Fibroblast of pulmonary artery (primary cell): ENCODE results near the gene RGS6.

Source experiments
- DNase-seq: peaks from one replicate; pipeline ENCODE4 v3.0.0-alpha.2; 2010; ENCODE audit warnings: low read depth
- H3K4me3 ChIP-seq: replicated peaks from 2 replicates; pipeline ENCODE4 v1.5.1; 2011; ENCODE audit warnings: low read depth, mild to moderate bottlenecking, control low read depth, low read length, moderate library complexity
- CTCF ChIP-seq: IDR thresholded peaks from 2 replicates; pipeline ENCODE4 v1.5.1; 2011; ENCODE audit warnings: mild to moderate bottlenecking, control low read depth, low read length, inconsistent platforms; ENCODE audit errors: missing control alignments

The RGS6 gene

GRCh38 chr14:72517736-72518135, 585.5 kb downstream of the RGS6 start:
- no peak for TF ChIP-seq CTCF
- no peak overlapping the region for H3K4me3 ChIP-seq
- DNase-seq, result peak; percentile 20

- no peak for DNase-seq
- TF ChIP-seq CTCF, result no peak
- H3K4me3 ChIP-seq, result no peak overlapping the region
Measured at GRCh38 chr14:72518809-72519377, 586.7 kb downstream of the RGS6 start.

- no peak overlapping the region for H3K4me3 ChIP-seq
- no peak for TF ChIP-seq CTCF
- DNase-seq, result no peak
Measured at GRCh38 chr14:72519543-72519942, 587.3 kb downstream of the RGS6 start.

DNA sequence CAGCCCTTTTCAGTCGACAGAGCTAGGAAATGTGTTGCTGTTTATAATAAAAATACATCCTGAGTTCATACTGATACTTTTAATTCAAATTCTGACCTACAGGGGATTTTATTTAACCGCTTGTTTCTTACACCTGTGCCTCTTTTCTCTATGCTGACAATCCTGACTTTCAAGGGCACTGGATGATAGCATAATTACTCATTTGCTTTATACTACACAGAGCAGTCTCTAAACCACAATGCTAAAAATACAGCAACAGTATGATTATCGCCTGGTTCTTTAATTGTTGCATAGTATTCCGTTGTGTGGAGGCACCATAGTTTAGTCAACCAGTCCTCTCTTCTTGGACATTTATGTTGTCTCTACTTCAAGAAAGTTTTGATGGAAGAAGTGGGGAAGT, 588.8 kb downstream of the RGS6 start:
- H3K4me3 ChIP-seq, result no peak overlapping the region
- no peak for DNase-seq
- TF ChIP-seq CTCF, result no peak

GRCh38 chr14:72521968-72522741, 589.9 kb downstream of the RGS6 start:
- no peak overlapping the region for H3K4me3 ChIP-seq
- no peak for TF ChIP-seq CTCF
- peak; percentile 36 for DNase-seq

DNA sequence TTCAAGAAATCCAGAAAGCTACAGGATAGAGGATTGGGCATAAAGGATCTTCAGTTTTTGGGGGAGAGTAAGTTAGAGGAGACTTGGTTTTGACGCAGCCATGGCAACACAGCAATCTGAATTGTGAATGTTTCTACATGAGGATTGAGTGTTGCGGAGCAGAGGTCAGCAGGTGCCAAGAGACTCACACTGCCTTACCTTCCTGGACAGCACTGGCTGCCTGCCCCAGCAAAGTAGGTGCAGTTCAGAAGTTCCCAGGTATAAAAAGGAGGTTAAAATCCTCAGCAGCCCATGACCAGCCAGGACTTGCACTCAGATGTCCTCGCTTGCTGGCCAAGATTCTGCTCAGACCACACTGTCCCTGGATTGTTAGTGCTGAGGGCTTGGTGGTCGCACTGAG, 590.6 kb downstream of the RGS6 start:
- no peak overlapping the region for H3K4me3 ChIP-seq
- no peak for DNase-seq
- no peak for TF ChIP-seq CTCF
